PC-3 (cell line): ENCODE measurements around the gene FAM83F. TPM values are rescaled to one million over a fixed set of nuclear protein-coding genes. Genes with fewer than 3 reads are reported as not detected.

Experiments
- ATAC-seq: fragments of 200-7000 bp; cut with Tn5 transposase; 2 replicates; pipeline ENCODE4 v1.9.1; 2020; ENCODE audit warnings: mild to moderate bottlenecking, moderate library complexity
- BruUV-seq: library from RNA; stranded (reverse); fragments of 400-500 nt; replicated peaks from 2 replicates; lab custom pipeline; 2021; lab: Mats Ljungman, UMichigan
- CTCF ChIA-PET: fragments of 300-600 bp; sonication (Branson Sonifier 250); formaldehyde crosslinking; loops from one replicate; lab custom pipeline; 2022; ENCODE audit warnings: antibody characterized with exemption; lab: Charles Lee
- POLR2A ChIA-PET: fragments of 300-600 bp; sonication (Branson Sonifier 250); formaldehyde crosslinking; loops from one replicate; lab custom pipeline; 2022; ENCODE audit warnings: antibody characterized with exemption; ENCODE audit not compliant: unreplicated experiment; lab: Charles Lee
- DNase-seq: peaks from one replicate; pipeline ENCODE4 v3.0.0-alpha.2; 2015
- H2AFZ ChIP-seq: fragments of 300-600 bp; sonication (generic); 2 replicates; pipeline ENCODE4 v1.6.0; 2016; ENCODE audit warnings: antibody characterized with exemption, low read length
- H3F3A ChIP-seq: fragments of 300-600 bp; sonication (generic); one replicate; pipeline ENCODE4 v1.6.0; 2017; ENCODE audit warnings: antibody characterized with exemption, low read length, control low read depth, mild to moderate bottlenecking; ENCODE audit not compliant: unreplicated experiment
- H3K27ac ChIP-seq: fragments of 300-600 bp; sonication (generic); 2 replicates; pipeline ENCODE4 v1.5.1; 2016; ENCODE audit warnings: mild to moderate bottlenecking, low read length
- H3K27me3 ChIP-seq: fragments of 300-600 bp; sonication (generic); 2 replicates; pipeline ENCODE4 v1.6.1; 2016; ENCODE audit warnings: low read length, mixed read lengths
- H3K36me3 ChIP-seq: fragments of 300-600 bp; sonication (generic); 2 replicates; pipeline ENCODE4 v1.6.1; 2016; ENCODE audit warnings: low read depth, mixed run types, low read length, mixed read lengths
- H3K4me1 ChIP-seq: fragments of 300-600 bp; sonication (generic); 2 replicates; pipeline ENCODE4 v1.5.1; 2016; ENCODE audit warnings: low read length; ENCODE audit not compliant: insufficient read depth
- H3K4me2 ChIP-seq: fragments of 300-600 bp; sonication (generic); 2 replicates; pipeline ENCODE4 v1.6.0; 2016; ENCODE audit warnings: low read length
- H3K4me3 ChIP-seq: fragments of 300-600 bp; sonication (generic); 2 replicates; pipeline ENCODE4 v1.5.1; 2016; ENCODE audit warnings: mild to moderate bottlenecking, low read length, mixed read lengths
- H3K79me2 ChIP-seq: fragments of 300-600 bp; sonication (generic); 2 replicates; pipeline ENCODE4 v1.6.1; 2017; ENCODE audit warnings: low read length, mixed read lengths
- H3K9ac ChIP-seq: fragments of 300-600 bp; sonication (generic); 2 replicates; pipeline ENCODE4 v1.6.0; 2016; ENCODE audit warnings: mild to moderate bottlenecking, low read length
- H3K9me2 ChIP-seq: fragments of 300-600 bp; sonication (generic); replicated peaks from 2 replicates; pipeline ENCODE4 v1.6.1; 2016; ENCODE audit warnings: mixed run types, low read length, mixed read lengths
- H3K9me3 ChIP-seq: fragments of 300-600 bp; sonication (generic); 2 replicates; pipeline ENCODE4 v1.6.1; 2016; ENCODE audit warnings: low read length, mixed read lengths
- H4K20me1 ChIP-seq: fragments of 300-600 bp; sonication (generic); 2 replicates; pipeline ENCODE4 v1.6.1; 2016; ENCODE audit warnings: low read length, mixed read lengths
- CTCF ChIP-seq: fragments of 300-600 bp; sonication (generic); conservative IDR thresholded peaks from 2 replicates; pipeline ENCODE4 v1.5.1; 2017; ENCODE audit warnings: antibody characterized with exemption, low read depth, mild to moderate bottlenecking, low read length
- EZH2 ChIP-seq: fragments of 300-600 bp; sonication (generic); IDR thresholded peaks from one replicate; pipeline ENCODE4 v1.6.1; 2017; ENCODE audit warnings: antibody characterized with exemption, mild to moderate bottlenecking, low read length; ENCODE audit not compliant: unreplicated experiment
- EZH2phosphoT487 ChIP-seq: fragments of 300-600 bp; sonication (generic); IDR thresholded peaks from 2 replicates; pipeline ENCODE4 v1.6.1; 2018; ENCODE audit warnings: mild to moderate bottlenecking, antibody characterized with exemption, low read length, borderline replicate concordance
- intact Hi-C: fragments of 100-400 bp; cut with micrococcal nuclease; formaldehyde crosslinking; loops from 2 replicates; pipeline ENCODE4 v1.9.0; 2023
- total RNA-seq: library from RNA; depleted of rRNA; stranded (reverse); fragments of >200 nt; gene quantifications from 2 replicates; pipeline ENCODE4 v1.2.3, GENCODE V29; 2014

Gene FAM83F
- total RNA-seq, 1 experiment from 2014 or later: 5.5 TPM

GRCh38 chr22:39997939-39998726, 3.4 kb downstream of the FAM83F start:
- H3K27ac ChIP-seq: no peak overlapping the region
- H3F3A ChIP-seq: no peaks in the 10 kb centered on the region
- no peaks in the 10 kb centered on the region for H3K36me3 ChIP-seq
- H3K27me3 ChIP-seq: no peaks in the 10 kb centered on the region
- H2AFZ ChIP-seq: no peak overlapping the region
- H3K4me2 ChIP-seq: peak overlapping the region; percentile 49
- TF ChIP-seq EZH2: no peak
- TF ChIP-seq EZH2phosphoT487: no peak
- TF ChIP-seq CTCF: no peak
- intact Hi-C loops: no loop called here
- ATAC-seq (peak; percentile 42), DNase-seq (peak; percentile 61)
- no peak overlapping the region; the same call in 1 of the 2 replicates for H3K4me3 ChIP-seq
- H4K20me1 ChIP-seq: 0 out of 2 replicates have a peak, but pooled peaks cover 4% of the 10 kb centered on the region
- peaks cover 28% of the 10 kb centered on the region for H3K4me1 ChIP-seq
- peaks cover 17% of the 10 kb centered on the region for H3K79me2 ChIP-seq
- H3K9me2 ChIP-seq: no peaks in the 10 kb centered on the region
- POLR2A ChIA-PET: no interaction called here
- H3K9me3 ChIP-seq: no peaks in the 10 kb centered on the region
- no TSS peak for BruUV-seq
- CTCF ChIA-PET: no interaction called here
- H3K9ac ChIP-seq: no peak overlapping the region

GRCh38 chr22:39999144-39999757, 4.5 kb downstream of the FAM83F start:
- H3K4me3 ChIP-seq: no peak overlapping the region
- H3K9ac ChIP-seq: no peak overlapping the region
- H3K27ac ChIP-seq: no peak overlapping the region
- H3K79me2 ChIP-seq: peaks cover 17% of the 10 kb centered on the region
- no peaks in the 10 kb centered on the region for H3K36me3 ChIP-seq
- CTCF ChIA-PET: no interaction called here
- no peaks in the 10 kb centered on the region for H3K9me2 ChIP-seq
- no peaks in the 10 kb centered on the region for H3K9me3 ChIP-seq
- H2AFZ ChIP-seq: no peak overlapping the region
- H4K20me1 ChIP-seq: 0 out of 2 replicates have a peak, but pooled peaks cover 4% of the 10 kb centered on the region
- DNase-seq (no peak), ATAC-seq (no peak)
- no TSS peak for BruUV-seq
- no peaks in the 10 kb centered on the region for H3K27me3 ChIP-seq
- no peaks in the 10 kb centered on the region for H3F3A ChIP-seq
- intact Hi-C loops: no loop called here
- POLR2A ChIA-PET: no interaction called here
- peaks cover 28% of the 10 kb centered on the region for H3K4me1 ChIP-seq
- TF ChIP-seq EZH2: no peak
- H3K4me2 ChIP-seq: no peak overlapping the region

- CTCF ChIA-PET: no interaction called here
- DNase-seq (no peak), ATAC-seq (no peak)
- H3K4me2 ChIP-seq: no peak overlapping the region
- H3K27me3 ChIP-seq: no peaks in the 10 kb centered on the region
- no peaks in the 10 kb centered on the region for H3K9me2 ChIP-seq
- peaks cover 16% of the 10 kb centered on the region for H3K79me2 ChIP-seq
- TF ChIP-seq EZH2 (no peak), CTCF (no peak)
- no TSS peak for BruUV-seq
- H3K9ac ChIP-seq: no peak overlapping the region
- H3K36me3 ChIP-seq: no peaks in the 10 kb centered on the region
- no peak overlapping the region for H3K4me3 ChIP-seq
- no peaks in the 10 kb centered on the region for H3K9me3 ChIP-seq
- intact Hi-C loops: no loop called here
- H3K4me1 ChIP-seq: peaks cover 28% of the 10 kb centered on the region
- POLR2A ChIA-PET: no interaction called here
- H4K20me1 ChIP-seq: 0 out of 2 replicates have a peak, but pooled peaks cover 4% of the 10 kb centered on the region
- H3F3A ChIP-seq: no peaks in the 10 kb centered on the region
- no peak overlapping the region for H3K27ac ChIP-seq
- H2AFZ ChIP-seq: no peak overlapping the region
Measured at GRCh38 chr22:40000171-40000570, 5.4 kb downstream of the FAM83F start.
